GM20000 (cell line): ENCODE data around the gene DVL1.

ENCODE experiments used
- DNase-seq: peaks from one replicate; pipeline ENCODE4 v3.0.0; 2012; ENCODE audit warnings: low spot score
- CTCF ChIP-seq: IDR thresholded peaks from 2 replicates; pipeline ENCODE4 v1.5.1; 2012; ENCODE audit warnings: mild to moderate bottlenecking, control low read depth; ENCODE audit errors: extremely low read depth, missing control alignments

Gene DVL1

GRCh38 chr1:1314678-1315335, 34.4 kb downstream of the DVL1 start:
- no peak for DNase-seq
- no peak for TF ChIP-seq CTCF

DNA sequence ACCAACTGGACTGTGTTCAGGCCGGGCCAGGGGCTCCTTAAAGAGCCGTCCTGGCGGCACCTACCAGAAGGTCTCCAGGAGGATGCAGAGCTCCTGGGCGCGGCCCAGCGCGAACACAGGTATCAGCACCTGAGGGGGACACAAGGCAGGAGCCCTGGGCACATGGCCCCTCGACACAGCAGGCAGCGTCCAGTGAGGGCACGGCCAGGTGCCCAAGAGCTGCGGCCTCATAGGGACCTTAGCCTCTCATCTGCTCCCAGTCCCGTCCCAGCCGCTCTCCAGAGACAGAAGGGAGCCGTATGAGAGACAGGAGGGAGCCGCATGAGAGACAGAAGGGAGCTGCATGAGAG, 35.0 kb downstream of the DVL1 start:
- TF ChIP-seq CTCF, result no peak
- no peak for DNase-seq

DNA sequence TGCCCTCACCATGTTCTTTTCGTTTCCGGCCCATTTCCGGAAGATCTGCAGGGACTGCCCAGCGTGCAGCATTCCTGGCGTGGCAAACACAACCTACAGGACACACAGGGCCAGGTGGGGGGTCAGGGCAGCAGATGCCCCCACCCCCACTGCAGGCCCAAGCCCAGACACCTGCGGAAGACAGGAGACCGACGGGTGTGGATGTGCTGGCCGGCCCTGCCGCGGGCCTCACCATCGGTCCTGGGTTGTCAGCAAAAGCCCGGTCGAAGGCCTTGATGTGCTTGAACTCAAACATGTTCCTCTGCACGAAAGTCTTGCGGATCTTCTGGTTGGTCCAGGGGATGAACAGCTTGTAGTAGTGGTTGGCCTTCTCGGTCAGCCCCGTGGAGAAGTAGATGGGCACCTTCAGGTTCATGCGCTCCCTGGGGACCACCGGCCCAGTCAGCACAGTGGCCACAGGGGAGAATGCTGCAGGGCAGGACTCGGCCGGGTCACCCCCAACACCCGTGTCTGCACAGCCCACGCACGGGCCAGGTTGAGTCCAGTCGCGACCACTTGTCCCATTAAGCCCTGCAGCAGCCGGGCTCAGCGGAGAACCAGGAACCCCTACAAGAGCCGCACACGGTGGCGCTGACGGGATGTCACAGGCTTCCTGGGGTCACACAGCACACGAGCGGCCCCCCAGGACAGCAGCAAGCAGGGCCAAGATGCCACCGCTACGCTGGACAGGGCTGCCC, 35.5 kb downstream of the DVL1 start:
- DNase-seq, result no peak
- TF ChIP-seq CTCF, result no peak

DNA sequence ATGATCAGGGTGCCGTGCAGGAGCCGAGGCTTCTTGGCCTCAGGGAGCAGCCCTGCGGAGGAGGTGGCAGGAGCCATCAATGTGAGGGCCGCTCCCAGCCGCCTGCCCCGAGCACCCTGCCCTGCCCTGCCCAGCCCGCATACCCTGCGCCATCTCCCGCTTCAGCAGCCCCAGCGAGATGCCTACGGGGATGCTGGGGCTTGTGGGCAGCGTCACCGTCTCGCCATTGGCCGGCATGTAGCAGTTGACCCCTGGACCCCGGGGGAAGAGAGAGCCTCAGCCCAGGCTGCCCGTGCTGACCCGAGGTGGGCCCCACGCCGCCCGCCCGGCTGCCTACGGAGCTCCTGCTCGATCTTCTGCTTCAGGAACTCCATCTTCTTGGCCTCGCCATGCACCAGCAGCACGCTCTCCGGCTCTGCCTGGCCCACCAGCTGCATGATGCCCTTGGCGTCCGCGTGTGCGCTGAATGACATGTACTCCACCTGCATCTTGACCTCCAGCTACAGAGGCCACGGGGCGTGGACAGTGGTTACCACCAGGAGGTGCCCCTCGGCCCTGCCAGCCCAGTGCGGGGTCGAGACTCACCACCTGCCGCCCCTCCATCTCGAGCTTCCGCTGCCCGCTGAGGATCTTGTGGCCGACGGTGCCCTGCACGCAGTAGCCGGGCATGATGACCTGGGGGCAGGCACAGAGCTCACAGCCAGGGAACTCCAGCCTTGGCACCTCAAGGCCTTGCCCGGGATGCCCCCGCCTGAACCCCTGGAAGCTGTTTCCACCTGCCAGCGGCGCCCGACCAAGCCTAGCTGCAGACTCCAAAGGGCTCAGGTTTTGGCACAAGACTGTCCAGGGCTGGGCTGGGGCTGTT, 36.5 kb downstream of the DVL1 start:
- DNase-seq, result no peak
- no peak for TF ChIP-seq CTCF

- TF ChIP-seq CTCF, result no peak
- DNase-seq, result no peak
Observed at GRCh38 chr1:1311107-1312104, 37.8 kb downstream of the DVL1 start.

DNA sequence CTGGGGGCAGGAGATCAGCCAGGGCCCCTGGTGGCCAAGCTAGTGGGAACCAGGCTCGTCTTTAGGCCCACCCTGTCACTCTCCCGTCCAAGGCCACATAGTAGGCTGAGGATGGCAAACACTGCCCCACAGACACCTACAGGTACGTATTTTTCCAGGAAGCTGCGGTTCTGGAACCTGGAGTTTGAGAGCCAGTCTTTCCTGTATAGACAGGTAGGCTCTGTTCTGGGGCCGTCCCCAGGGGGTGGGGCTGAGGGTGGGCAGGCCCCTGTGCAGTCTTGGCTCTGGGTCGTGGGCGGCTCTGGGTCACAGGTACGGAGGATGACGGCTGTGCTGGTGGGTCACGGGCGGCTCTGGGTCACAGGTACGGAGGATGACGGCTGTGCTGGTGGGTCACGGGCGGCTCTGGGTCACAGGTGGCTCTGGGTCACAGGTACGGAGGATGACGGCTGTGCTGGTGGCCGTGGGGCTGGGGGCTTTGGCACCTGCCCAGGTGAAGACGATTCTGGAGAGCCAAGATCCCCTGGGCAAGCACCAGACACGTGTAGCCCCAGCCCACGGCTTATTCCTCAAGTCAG, 38.7 kb downstream of the DVL1 start:
- no peak for DNase-seq
- no peak for TF ChIP-seq CTCF
